Activated T-helper 2 cell treated with anti-CD3 and anti-CD28 coated beads, Interferon-gamma antibody, Interleukin-2, Interleukin-4, amounts not matched to agents 10 μg/mL and 5 μg/mL and 100 μg/mL, durations not matched to agents 14 hours and 24 hours and 36 hours (primary cell): ENCODE measurements around the gene CHSY1. TPM values are rescaled to one million over a fixed set of nuclear protein-coding genes. Genes with fewer than 3 reads are reported as not detected.

ENCODE experiments used
- DNase-seq: peaks from one replicate; pipeline ENCODE4 v3.0.0; 2021; ENCODE audit warnings: low spot score
- H3K27ac Mint-ChIP-seq: one replicate; pipeline ENCODE4 v1.8.0; 2021; ENCODE audit warnings: mixed read lengths
- H3K27me3 Mint-ChIP-seq: one replicate; pipeline ENCODE4 v1.8.0; 2021; ENCODE audit warnings: low read depth, mixed read lengths
- H3K36me3 Mint-ChIP-seq: one replicate; pipeline ENCODE4 v1.8.0; 2021; ENCODE audit warnings: low read depth, mixed read lengths
- H3K4me1 Mint-ChIP-seq: one replicate; pipeline ENCODE4 v1.8.0; 2021; ENCODE audit warnings: low read depth, mixed read lengths
- H3K4me3 Mint-ChIP-seq: one replicate; pipeline ENCODE4 v1.8.0; 2021; ENCODE audit warnings: low read depth, mild to moderate bottlenecking, moderate library complexity, mixed read lengths
- H3K9me3 Mint-ChIP-seq: one replicate; pipeline ENCODE4 v1.8.0; 2021; ENCODE audit warnings: mixed read lengths
- intact Hi-C: fragments of 100-400 bp; cut with micrococcal nuclease; formaldehyde crosslinking; loops from one replicate; pipeline ENCODE4 v1.15.1; 2023
- total RNA-seq: library from RNA; stranded (reverse); gene quantifications from 2 replicates; pipeline ENCODE4 v1.2.3, GENCODE V29; 2022

CHSY1 gene
- total RNA-seq, 1 donor from 2014 or later = 52.2 TPM

DNA sequence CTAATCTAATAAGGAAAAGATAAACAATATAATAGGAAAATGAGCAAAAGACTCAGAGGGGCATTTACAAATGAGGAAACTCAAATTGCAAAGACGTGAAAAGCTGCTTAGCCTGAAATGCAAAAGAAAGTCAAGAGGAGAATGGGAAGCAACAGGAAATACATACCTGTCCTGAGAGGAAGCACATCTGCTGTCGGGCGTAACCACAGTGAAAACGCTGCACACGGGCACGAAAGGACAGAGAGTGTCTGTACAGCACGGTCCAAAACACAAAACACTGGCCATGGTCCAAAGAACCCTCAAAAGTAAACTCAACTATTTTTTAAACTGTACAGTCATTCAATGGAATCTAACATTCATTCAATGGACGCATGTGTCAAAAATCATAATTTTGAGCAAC, 100.6 kb downstream of the CHSY1 start:
- H3K4me3 Mint-ChIP-seq = no peak overlapping the region
- no peaks in the 10 kb centered on the region for H3K36me3 Mint-ChIP-seq
- H3K4me1 Mint-ChIP-seq = peaks cover 20% of the 10 kb centered on the region
- DNase-seq = no peak
- H3K27me3 Mint-ChIP-seq = no peaks in the 10 kb centered on the region
- no peaks in the 10 kb centered on the region for H3K9me3 Mint-ChIP-seq
- intact Hi-C loops = loop anchor here (5.0 kb wide), 1 partner anchor 134 kb away; no protein-coding TSS in a partner anchor
- no peak overlapping the region for H3K27ac Mint-ChIP-seq

DNA sequence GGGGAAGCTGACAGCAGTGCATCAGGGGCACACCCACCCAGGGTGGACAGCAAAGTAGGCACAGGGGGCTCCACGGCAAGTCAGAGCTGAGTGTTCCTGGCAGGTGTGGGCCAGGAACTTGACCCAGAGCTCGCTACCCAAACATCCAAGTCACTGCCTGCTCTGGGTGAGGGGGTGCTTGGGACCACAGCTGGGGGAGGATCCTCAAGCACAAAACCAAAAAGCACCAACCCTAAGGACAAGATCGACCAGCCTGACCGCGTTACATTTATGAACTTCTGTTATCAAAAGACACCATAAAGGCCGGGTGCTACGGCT, 101.2 kb downstream of the CHSY1 start:
- Mint-ChIP-seq H3K27me3 (no peaks in the 10 kb centered on the region), H3K36me3 (no peaks in the 10 kb centered on the region), H3K4me1 (peaks cover 23% of the 10 kb centered on the region), H3K4me3 (no peak overlapping the region), H3K27ac (no peak overlapping the region), H3K9me3 (no peaks in the 10 kb centered on the region)
- intact Hi-C loops = loop anchor here (5.0 kb wide), 1 partner anchor 133 kb away; no protein-coding TSS in a partner anchor
- DNase-seq = no peak

DNA sequence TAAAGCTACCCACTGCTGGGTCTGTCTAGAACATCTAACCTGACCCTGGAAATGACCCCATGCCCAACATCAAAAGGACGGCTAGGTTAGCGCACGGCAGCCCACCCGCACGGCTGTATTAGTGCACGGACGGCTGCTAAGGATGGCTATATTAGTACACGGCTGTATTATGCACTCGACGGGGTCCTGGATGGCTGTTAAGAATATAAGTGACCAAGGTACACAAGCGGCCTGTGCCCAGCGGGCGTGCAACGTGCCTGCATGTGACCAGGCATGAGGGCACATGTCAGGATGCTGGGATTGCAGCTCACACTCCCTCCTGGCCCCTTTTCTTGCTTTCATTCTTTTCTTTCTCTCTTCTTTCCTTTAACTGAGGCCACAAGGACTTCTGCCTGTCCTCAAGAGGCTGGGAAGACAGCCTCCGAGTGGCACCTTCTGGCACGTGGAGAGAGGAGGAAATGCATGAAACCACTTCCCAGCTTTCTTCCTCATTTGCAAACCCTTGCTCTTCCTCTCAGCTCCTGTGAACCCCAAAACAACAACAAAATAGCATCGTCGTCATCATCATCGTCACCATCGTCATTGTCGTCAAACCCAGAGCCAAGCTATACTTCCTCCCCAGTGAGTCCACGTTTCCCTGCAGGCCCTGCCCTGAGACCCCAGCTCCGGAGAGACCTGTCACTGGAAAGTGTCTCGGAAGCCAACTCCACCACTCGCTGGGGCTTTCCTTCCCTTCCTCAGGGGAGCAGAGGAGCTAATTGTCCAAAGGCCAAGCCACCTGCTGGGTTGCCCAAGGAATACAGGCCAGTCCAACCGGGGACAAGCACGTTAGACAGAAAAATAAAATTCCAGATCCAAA, 101.8 kb downstream of the CHSY1 start:
- Mint-ChIP-seq H3K4me1 (peaks cover 27% of the 10 kb centered on the region), H3K4me3 (no peak overlapping the region), H3K9me3 (no peaks in the 10 kb centered on the region), H3K27ac (no peak overlapping the region), H3K36me3 (no peaks in the 10 kb centered on the region), H3K27me3 (no peaks in the 10 kb centered on the region)
- no peak for DNase-seq
- intact Hi-C loops = loop anchor here (5.0 kb wide), 1 partner anchor 133 kb away; no protein-coding TSS in a partner anchor

DNA sequence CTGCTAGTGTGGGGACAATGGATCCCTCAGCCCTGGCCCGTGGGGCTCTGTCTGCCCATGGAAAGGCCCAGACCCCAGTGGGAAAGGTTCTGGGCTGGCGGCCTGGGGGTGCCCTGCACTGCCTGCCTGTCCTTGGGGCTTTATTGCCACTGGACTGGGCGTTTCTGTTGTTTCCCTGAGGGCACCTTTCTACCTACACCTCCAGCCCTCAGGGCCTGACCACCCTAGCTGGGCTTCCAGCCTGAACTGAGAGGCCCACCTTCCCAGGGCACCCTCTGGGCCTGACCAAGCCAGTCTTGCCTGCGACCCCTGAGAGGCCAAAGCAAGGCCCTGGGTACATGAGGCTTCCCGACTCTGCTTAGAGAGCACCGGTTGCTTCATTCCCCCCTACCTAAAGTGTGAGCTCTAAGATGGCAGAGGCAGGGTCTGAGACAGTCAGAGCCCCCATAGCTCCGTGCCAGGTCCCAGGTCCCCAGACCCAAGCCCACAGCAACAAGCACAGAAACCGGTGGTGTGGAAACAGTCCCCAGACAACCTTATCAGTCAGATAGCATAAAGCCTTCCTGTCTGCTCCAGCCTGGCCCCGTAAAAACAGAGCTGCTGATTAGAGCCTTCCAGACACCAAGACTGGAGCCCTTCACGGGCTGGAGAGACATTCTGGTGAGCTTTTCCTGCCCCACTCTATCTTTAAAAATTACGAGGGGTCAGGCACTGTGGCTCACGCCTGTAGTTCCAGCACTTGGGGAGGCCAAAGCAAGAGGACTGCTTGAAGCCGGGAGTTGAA, 102.8 kb downstream of the CHSY1 start:
- Mint-ChIP-seq H3K4me1 (peaks cover 35% of the 10 kb centered on the region), H3K9me3 (no peaks in the 10 kb centered on the region), H3K4me3 (no peak overlapping the region), H3K27me3 (no peaks in the 10 kb centered on the region), H3K27ac (no peak overlapping the region), H3K36me3 (no peaks in the 10 kb centered on the region)
- intact Hi-C loops = no loop called here
- no peak for DNase-seq

DNA sequence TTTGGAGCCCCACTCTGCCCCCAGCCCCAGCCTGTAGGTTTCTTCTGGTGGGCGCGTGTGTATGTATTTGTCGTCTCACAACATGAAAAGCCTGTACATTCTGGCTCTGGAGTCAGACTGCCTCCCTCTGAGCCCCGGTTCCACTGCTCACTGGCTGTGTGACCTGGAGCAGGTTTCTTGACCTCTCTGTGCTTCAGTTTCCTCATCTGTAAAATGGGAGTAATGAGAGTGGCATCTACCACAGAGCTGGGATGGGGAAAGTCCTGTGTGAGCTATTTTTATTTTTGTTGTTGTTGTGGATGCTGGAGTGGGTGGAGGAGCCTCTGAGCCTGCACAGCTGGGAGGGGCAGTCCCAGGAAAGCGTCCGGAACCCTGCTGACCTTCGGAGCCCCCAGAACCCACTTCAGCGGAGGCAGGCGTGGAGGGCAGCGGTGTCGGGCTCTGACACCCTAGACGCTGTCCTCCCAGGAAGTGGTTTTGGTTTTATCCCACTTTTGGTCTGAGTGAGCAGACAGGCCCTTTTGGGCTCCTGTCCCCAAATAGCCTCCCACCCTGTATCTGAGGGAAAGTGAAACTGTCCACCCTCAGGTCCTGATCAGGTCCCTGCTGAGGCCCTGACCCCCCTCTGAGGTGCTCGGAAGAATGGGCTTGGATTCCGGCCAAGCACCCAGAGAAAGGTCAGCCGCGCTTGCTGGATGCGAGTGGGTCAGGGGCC, 103.5 kb downstream of the CHSY1 start:
- intact Hi-C loops = no loop called here
- Mint-ChIP-seq H3K27ac (no peak overlapping the region), H3K4me3 (no peak overlapping the region), H3K36me3 (no peaks in the 10 kb centered on the region), H3K4me1 (peaks cover 35% of the 10 kb centered on the region), H3K27me3 (no peaks in the 10 kb centered on the region), H3K9me3 (no peaks in the 10 kb centered on the region)
- no peak for DNase-seq

DNA sequence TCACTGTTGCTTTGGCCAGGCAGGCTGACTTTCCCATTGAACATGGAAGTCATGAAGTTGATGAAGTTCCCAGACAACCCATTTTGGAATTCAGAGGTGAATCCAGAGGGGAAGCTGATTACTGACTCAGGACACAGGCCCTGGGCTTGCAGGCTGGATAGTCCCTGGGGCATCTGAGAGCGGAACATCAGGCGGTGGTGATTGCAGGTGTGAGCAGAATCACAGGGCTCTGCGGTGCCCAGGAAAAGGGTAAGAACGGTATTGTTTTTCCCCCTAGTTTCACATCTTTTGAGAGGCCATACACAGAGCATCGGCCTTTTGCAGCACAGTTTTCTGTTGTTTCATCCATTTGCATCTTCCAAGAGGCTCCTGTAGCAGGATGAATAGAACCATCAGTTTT, 104.7 kb downstream of the CHSY1 start:
- H3K27me3 Mint-ChIP-seq = no peaks in the 10 kb centered on the region
- no peaks in the 10 kb centered on the region for H3K36me3 Mint-ChIP-seq
- H3K27ac Mint-ChIP-seq = no peak overlapping the region
- peaks cover 3% of the 10 kb centered on the region for H3K9me3 Mint-ChIP-seq
- peaks cover 35% of the 10 kb centered on the region for H3K4me1 Mint-ChIP-seq
- no peak overlapping the region for H3K4me3 Mint-ChIP-seq
- intact Hi-C loops = no loop called here
- no peak for DNase-seq

DNA sequence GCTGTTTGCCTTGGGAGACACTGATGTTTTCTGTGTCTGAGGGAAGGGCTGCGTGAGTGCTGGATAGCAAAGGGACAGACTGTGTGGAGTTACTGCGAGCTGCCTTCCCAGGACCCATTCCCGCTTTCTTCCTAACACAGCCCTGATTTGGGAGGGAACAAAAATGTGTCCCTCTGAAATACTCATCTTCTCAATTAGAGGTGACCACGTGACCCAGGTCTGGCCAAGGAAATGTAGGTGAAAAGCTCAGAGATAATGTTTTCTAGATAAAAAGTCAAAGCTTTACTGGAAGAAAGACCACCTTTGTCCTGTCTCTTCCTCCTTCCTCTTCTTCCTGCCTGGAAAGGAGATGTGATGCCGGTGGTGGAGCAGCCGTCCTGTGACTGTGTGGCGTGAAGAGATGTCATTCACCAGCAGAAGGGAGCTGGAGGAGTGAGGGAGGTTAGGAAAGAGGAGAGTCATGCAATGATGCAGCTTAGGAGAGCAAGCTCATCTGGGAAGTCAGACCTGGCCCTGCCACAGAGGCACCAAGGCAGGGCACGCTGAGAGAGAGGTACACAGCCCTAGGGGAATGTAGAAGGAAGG, 105.6 kb downstream of the CHSY1 start:
- H3K4me1 Mint-ChIP-seq = peaks cover 38% of the 10 kb centered on the region
- no peak overlapping the region for H3K4me3 Mint-ChIP-seq
- H3K27ac Mint-ChIP-seq = no peak overlapping the region

DNA sequence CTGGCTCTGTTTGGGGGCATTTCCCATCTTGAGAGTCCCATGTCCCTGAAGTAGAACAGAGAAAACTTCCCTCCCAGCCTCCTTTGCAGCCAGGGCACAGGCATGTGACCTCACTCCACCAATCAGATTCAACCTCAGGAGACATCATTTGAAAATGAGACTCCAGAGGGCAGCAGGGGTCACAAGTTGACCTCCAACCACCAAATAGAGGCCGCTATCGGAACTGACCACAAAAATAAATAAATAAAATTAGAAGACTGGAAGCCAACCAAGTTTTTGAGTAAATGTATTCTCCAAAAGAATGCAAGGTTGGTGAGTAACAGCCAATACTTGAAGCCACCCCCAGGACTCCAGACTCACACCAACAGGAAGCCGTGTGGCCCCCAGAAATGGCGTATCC, 106.5 kb downstream of the CHSY1 start:
- Mint-ChIP-seq H3K4me3 (no peak overlapping the region), H3K27me3 (no peaks in the 10 kb centered on the region), H3K4me1 (peaks cover 34% of the 10 kb centered on the region), H3K27ac (no peak overlapping the region), H3K9me3 (peaks cover 9% of the 10 kb centered on the region), H3K36me3 (no peaks in the 10 kb centered on the region)
- DNase-seq = no peak
- intact Hi-C loops = no loop called here

More for the DNA sequence above, 105.6 kb downstream of the CHSY1 start:
- Mint-ChIP-seq H3K36me3 (no peaks in the 10 kb centered on the region), H3K9me3 (peaks cover 9% of the 10 kb centered on the region), H3K27me3 (no peaks in the 10 kb centered on the region)
- intact Hi-C loops = no loop called here
- no peak for DNase-seq

DNA sequence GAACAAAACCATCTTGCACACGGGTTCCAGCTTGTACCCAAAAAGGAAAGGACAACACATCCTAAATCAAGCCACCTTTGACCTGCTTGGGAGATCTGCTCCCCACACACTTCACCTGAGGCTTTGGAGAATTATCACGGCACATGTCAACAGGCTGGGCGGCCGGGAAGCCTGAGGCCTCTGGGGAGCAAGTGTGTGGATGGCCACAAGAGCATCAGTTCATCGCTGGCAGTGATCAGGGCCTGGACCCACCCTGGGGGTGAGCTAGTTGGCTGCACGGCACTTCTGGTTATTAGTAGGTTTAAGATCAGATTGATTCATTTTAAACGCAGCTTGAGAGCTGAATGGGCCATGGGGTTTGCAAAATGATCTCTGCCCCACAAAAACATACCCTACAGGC, 108.5 kb downstream of the CHSY1 start:
- peaks cover 9% of the 10 kb centered on the region for H3K9me3 Mint-ChIP-seq
- intact Hi-C loops = no loop called here
- H3K27me3 Mint-ChIP-seq = no peaks in the 10 kb centered on the region
- peaks cover 33% of the 10 kb centered on the region for H3K4me1 Mint-ChIP-seq
- H3K4me3 Mint-ChIP-seq = no peak overlapping the region
- no peak for DNase-seq
- H3K36me3 Mint-ChIP-seq = no peaks in the 10 kb centered on the region
- H3K27ac Mint-ChIP-seq = no peak overlapping the region

DNA sequence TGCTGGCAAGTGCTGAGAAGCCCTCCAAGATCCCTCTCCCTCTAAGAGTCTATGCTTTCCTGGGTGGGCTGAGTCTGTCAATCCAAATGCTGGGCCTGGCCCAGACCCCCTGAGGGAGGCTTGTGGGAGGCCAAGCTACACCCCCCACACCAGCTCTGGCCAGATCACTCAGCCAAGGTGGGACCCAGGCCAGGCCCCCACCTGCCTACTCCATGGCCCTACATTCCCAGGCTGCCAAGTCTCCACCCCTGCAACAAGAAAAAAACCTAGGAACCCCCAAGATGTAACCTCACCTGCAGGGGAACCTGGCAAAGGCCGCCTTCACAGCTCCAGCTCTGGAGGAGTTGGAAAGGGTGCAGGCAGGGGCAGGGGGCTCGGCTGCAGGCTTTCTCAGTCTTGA, 109.1 kb downstream of the CHSY1 start:
- intact Hi-C loops = no loop called here
- DNase-seq = no peak
- Mint-ChIP-seq H3K27ac (no peak overlapping the region), H3K9me3 (peaks cover 9% of the 10 kb centered on the region), H3K4me3 (no peak overlapping the region), H3K4me1 (peaks cover 31% of the 10 kb centered on the region), H3K27me3 (no peaks in the 10 kb centered on the region), H3K36me3 (no peaks in the 10 kb centered on the region)

DNA sequence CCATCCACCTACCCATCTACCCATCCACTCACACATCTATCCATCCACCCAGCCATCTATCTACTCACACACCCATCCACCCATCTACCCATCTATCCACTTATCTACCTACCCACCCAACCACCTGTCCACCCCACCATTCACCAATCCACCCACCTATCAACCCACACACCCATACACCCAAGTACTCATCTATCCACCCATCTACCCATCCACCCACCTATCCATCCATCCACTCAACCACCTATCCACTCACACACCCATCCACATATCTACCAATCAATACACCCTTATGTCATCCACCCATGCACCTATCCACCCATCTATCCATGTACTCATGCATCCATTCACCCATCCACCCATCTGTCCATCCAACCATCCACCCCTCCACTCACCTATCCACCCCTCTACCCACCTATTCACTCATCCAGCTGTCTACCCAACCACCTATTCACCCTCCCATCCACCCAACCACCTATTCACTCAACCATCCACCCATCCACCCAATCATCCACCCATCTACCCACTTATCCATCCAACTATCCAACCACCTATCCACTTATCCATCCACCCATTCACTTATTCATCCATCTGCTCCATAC, 109.8 kb downstream of the CHSY1 start:
- H3K27ac Mint-ChIP-seq = no peak overlapping the region
- H3K4me3 Mint-ChIP-seq = no peak overlapping the region
- H3K36me3 Mint-ChIP-seq = no peaks in the 10 kb centered on the region
- H3K9me3 Mint-ChIP-seq = peaks cover 9% of the 10 kb centered on the region
- H3K27me3 Mint-ChIP-seq = no peaks in the 10 kb centered on the region
- intact Hi-C loops = no loop called here
- DNase-seq = no peak
- peaks cover 37% of the 10 kb centered on the region for H3K4me1 Mint-ChIP-seq

DNA sequence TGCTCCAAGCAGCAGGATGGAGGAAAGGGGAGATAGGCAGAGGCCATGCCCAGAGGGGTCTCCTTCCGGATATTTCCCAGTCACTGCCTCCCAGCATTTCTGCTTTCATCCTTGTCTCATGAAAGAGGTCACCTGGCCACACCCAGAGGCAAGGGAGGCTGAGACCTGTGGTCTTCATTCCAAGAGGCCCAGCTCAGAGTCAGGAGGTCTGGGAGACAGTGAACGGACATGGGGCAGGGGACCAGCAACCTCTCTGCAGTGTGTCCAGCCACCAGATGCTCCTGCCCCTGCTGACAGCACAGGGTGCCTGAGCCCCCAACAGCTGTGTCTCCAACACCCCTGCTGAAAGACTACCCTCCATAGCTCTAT, 111.2 kb downstream of the CHSY1 start:
- H3K9me3 Mint-ChIP-seq = peaks cover 9% of the 10 kb centered on the region
- no peak overlapping the region for H3K4me3 Mint-ChIP-seq
- peaks cover 47% of the 10 kb centered on the region for H3K4me1 Mint-ChIP-seq
- no peak overlapping the region for H3K27ac Mint-ChIP-seq
- intact Hi-C loops = no loop called here
- H3K27me3 Mint-ChIP-seq = no peaks in the 10 kb centered on the region
- no peaks in the 10 kb centered on the region for H3K36me3 Mint-ChIP-seq
- DNase-seq = no peak
